Keratinocyte (primary cell): ENCODE results near the gene FCHO2.

Experiments used
- EZH2 ChIP-seq: IDR thresholded peaks from one replicate; pipeline ENCODE4 v1.6.1; 2012; ENCODE audit warnings: inconsistent platforms, mild to moderate bottlenecking, low read length, moderate library complexity
- TF ChIP-seq, protein P1 (sequence below), 3 experiments: IDR thresholded peaks in 1 of 3; conservative IDR thresholded peaks in 1 of 3; optimal IDR thresholded peaks in 1 of 3; 2 replicates in 2 of 3; 3 replicates in 1 of 3; pipeline versions ENCODE3 to v1.5.1; 2011; ENCODE audit warnings: low read length in 3 of 3, mild to moderate bottlenecking in 3 of 3, moderate library complexity in 2 of 3, control low read depth in 1 of 3, inconsistent platforms in 1 of 3; ENCODE audit not compliant: insufficient read depth in 2 of 3; ENCODE audit errors: extremely low read depth in 1 of 3

DNA sequence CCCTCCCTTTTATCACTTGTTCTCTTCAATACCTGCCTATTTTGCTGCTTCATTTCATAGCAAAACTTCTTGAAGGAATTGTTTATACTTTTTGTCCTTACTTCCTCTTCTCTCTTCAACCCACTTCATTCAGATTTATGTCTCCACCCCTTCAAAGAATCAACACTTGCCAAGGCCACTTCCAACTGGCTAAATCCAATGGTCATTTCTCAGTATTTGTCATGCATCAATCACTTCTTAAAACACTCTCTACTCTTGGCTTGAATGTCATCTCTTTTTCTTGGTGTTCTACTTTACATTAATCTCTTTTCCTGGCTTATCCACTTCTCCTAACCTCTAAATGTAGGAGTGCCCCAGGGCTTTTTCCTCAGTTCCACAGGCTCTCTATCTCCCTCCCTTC lies 8.3 kb upstream of the FCHO2 start:
- TF ChIP-seq, protein P1, sequence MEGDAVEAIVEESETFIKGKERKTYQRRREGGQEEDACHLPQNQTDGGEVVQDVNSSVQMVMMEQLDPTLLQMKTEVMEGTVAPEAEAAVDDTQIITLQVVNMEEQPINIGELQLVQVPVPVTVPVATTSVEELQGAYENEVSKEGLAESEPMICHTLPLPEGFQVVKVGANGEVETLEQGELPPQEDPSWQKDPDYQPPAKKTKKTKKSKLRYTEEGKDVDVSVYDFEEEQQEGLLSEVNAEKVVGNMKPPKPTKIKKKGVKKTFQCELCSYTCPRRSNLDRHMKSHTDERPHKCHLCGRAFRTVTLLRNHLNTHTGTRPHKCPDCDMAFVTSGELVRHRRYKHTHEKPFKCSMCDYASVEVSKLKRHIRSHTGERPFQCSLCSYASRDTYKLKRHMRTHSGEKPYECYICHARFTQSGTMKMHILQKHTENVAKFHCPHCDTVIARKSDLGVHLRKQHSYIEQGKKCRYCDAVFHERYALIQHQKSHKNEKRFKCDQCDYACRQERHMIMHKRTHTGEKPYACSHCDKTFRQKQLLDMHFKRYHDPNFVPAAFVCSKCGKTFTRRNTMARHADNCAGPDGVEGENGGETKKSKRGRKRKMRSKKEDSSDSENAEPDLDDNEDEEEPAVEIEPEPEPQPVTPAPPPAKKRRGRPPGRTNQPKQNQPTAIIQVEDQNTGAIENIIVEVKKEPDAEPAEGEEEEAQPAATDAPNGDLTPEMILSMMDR (optimal IDR thresholded peaks at IDR 0.05 in 1 of 3, IDR thresholded peaks at IDR 0.05 in 1 of 3, conservative IDR thresholded peaks at IDR 0.05 in 1 of 3; ENCODE audit: extremely low read depth in 1 of 3, insufficient read depth in 2 of 3, low read length in 3 of 3), result no peak
- no peak for TF ChIP-seq EZH2
